HL-60 (cell line): ENCODE measurements around the gene R3HDM1.

Experiments
- DNase-seq, 2 experiments: peaks; one replicate each; pipeline ENCODE4 v3.0.0-alpha.2; 2010 to 2020; ENCODE audit warnings: low read depth in 1 of 2, low spot score in 1 of 2
- H3K27ac ChIP-seq: fragments of 250-450 bp; sonication (Bioruptor Pico); replicated peaks from 2 replicates; pipeline ENCODE4 v1.5.1; 2020; ENCODE audit warnings: mild to moderate bottlenecking, moderate library complexity
- H3K27me3 ChIP-seq: fragments of 250-450 bp; sonication (Bioruptor Pico); 2 replicates; pipeline ENCODE4 v1.5.1; 2021; ENCODE audit warnings: mild to moderate bottlenecking, moderate library complexity; ENCODE audit not compliant: insufficient read depth, poor library complexity, severe bottlenecking
- H3K4me3 ChIP-seq: replicated peaks from 2 replicates; pipeline ENCODE4 v1.5.1; 2011; ENCODE audit warnings: mild to moderate bottlenecking, control low read depth, low read length; ENCODE audit not compliant: insufficient read depth
- GABPA ChIP-seq: IDR thresholded peaks from 2 replicates; pipeline ENCODE4 v1.6.1; 2012; ENCODE audit warnings: low read depth
- POLR2AphosphoS5 ChIP-seq: IDR thresholded peaks from 2 replicates; pipeline ENCODE4 v1.6.1; 2012; ENCODE audit warnings: low read depth
- SPI1 ChIP-seq: IDR thresholded peaks from 2 replicates; pipeline ENCODE4 v1.6.1; 2012; ENCODE audit warnings: low read depth, mild to moderate bottlenecking, borderline replicate concordance
- long read RNA-seq: library from polyadenylated mRNA; unstranded; transcript quantifications from one replicate; pipeline ENCODE4 v2.0.0, GENCODE V29; 2020
- TF ChIP-seq, protein P1 (sequence below): IDR thresholded peaks from 2 replicates; pipeline ENCODE4 v1.6.1; 2012; ENCODE audit warnings: low read depth; ENCODE audit not compliant: insufficient replicate concordance
- TF ChIP-seq, protein P2 (sequence below): IDR thresholded peaks from one replicate; pipeline ENCODE4 v1.5.1; 2011; ENCODE audit warnings: low read length, control low read depth, inconsistent platforms; ENCODE audit not compliant: insufficient read depth

Gene R3HDM1
- long read RNA-seq, full-length matches to known transcripts = 1 of 22 reads
- long read RNA-seq, partial matches to known transcripts = 12 of 22 reads
- long read RNA-seq, other reads (novel, unspliced or antisense) = 9 of 22 reads

DNA sequence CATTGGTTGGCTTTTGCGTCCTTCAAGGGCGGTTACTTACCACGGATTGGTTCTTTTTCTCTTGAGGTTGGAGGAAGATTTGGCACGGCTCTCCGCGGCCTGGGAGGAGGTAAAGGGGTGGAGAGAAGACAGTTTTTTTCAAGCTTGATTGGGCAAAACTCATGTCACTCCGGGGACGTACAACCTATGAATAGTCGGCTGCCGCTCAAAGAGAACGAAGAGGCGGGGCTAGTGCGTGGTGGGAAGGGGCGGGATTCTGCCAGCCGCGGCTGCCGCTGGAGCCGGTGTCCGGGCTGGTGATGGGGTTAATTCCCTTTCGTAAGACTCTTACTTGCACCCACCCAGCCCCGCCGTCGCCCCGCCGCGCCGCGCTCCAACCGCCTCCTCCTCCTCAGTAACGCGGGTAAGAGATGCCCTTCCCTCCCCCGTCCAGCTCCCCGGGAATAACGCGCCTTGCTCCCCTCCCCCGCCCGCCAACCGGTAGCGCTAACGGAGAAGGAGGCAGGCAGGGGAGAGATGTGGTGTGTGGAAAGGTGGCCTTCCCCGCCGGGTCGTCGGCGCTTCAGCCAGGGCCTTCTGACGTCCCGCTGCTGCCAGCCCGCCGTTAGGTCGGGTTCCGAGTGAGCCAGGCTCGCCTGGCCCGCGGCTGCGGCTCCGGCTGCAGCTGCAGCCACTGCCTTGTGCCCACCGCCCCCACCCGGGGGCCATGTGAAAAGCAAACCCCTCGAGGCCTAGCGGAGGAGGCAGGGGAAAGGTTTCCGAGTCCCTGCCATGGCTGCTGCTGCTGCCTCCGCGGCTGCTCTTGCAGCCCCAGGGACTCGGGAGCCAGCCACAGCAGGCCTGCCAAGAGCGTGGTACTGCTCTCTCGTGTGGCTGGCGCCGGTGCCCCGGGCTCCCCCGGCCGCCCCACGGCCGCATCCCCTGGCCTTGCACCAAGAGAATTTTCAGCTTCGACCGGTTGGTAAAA is at the start of gene R3HDM1:
Gene R3HDM1, plus strand, starts transcription at position 254 of the 967 bp plus-strand sequence. CDS start 73,362 bp downstream, outside the sequence.
- Histone ChIP-seq H3K4me3 (peak within 1 kb of the TSS; percentile 67), H3K27ac (peak within 1 kb of the TSS; percentile 98), H3K27me3 (no peaks in the 10 kb centered on the region)
- TF ChIP-seq, protein P1, sequence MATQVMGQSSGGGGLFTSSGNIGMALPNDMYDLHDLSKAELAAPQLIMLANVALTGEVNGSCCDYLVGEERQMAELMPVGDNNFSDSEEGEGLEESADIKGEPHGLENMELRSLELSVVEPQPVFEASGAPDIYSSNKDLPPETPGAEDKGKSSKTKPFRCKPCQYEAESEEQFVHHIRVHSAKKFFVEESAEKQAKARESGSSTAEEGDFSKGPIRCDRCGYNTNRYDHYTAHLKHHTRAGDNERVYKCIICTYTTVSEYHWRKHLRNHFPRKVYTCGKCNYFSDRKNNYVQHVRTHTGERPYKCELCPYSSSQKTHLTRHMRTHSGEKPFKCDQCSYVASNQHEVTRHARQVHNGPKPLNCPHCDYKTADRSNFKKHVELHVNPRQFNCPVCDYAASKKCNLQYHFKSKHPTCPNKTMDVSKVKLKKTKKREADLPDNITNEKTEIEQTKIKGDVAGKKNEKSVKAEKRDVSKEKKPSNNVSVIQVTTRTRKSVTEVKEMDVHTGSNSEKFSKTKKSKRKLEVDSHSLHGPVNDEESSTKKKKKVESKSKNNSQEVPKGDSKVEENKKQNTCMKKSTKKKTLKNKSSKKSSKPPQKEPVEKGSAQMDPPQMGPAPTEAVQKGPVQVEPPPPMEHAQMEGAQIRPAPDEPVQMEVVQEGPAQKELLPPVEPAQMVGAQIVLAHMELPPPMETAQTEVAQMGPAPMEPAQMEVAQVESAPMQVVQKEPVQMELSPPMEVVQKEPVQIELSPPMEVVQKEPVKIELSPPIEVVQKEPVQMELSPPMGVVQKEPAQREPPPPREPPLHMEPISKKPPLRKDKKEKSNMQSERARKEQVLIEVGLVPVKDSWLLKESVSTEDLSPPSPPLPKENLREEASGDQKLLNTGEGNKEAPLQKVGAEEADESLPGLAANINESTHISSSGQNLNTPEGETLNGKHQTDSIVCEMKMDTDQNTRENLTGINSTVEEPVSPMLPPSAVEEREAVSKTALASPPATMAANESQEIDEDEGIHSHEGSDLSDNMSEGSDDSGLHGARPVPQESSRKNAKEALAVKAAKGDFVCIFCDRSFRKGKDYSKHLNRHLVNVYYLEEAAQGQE = no peak
- TF ChIP-seq, protein P2, sequence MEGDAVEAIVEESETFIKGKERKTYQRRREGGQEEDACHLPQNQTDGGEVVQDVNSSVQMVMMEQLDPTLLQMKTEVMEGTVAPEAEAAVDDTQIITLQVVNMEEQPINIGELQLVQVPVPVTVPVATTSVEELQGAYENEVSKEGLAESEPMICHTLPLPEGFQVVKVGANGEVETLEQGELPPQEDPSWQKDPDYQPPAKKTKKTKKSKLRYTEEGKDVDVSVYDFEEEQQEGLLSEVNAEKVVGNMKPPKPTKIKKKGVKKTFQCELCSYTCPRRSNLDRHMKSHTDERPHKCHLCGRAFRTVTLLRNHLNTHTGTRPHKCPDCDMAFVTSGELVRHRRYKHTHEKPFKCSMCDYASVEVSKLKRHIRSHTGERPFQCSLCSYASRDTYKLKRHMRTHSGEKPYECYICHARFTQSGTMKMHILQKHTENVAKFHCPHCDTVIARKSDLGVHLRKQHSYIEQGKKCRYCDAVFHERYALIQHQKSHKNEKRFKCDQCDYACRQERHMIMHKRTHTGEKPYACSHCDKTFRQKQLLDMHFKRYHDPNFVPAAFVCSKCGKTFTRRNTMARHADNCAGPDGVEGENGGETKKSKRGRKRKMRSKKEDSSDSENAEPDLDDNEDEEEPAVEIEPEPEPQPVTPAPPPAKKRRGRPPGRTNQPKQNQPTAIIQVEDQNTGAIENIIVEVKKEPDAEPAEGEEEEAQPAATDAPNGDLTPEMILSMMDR = no peak
- TF ChIP-seq GABPA (no peak), SPI1 (no peak), POLR2AphosphoS5 (peak; percentile 64)
- peak; percentile 99 for DNase-seq

DNA sequence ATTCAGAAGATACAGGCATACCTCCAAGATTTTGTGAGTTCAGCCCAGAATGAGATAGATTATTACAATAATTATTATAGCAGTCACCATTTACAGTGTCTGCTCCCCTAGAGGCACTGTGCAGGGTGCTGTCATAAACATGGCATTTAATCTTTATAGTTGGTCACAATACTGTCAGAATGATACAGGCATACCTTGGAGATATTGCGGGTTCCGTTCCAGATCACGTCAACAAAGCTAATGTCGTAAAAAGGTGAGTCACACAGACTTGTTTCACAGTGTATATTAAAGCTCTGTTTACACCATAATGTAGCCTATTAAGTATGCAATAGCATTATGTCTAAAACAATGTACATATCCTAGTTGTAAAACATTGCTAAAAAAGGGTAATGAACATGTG is 45.8 kb upstream of the R3HDM1 start:
- no peak for DNase-seq
- H3K4me3 ChIP-seq = no peak overlapping the region
- no peak overlapping the region for H3K27ac ChIP-seq
- TF ChIP-seq, protein P2 = no peak
- TF ChIP-seq GABPA (no peak), SPI1 (no peak), POLR2AphosphoS5 (no peak)
- no peaks in the 10 kb centered on the region for H3K27me3 ChIP-seq

DNA sequence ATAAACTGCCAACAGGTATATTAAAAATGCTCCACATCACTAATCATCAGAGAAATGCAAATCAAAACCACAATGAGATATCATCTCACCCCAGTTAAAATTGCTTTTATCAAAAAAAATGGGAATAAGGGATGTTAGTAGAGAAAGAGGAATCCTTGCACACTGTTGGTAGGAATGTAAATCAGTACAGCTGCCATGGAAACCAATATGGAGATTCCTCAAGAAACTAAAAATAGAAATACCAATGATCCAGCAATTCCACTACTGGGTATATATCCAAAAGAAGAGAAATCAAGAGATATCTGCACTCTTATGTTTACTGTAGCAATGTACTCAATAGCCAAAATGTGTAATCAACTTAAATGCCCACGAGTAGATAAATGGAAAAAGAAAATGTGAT is 40.9 kb upstream of the R3HDM1 start:
- DNase-seq = no peak

More for the DNA sequence above, 40.9 kb upstream of the R3HDM1 start:
- TF ChIP-seq, protein P2 = no peak
- TF ChIP-seq GABPA (no peak), POLR2AphosphoS5 (no peak), SPI1 (no peak)
- TF ChIP-seq, protein P1 = no peak
- no peak overlapping the region for H3K4me3 ChIP-seq
- H3K27me3 ChIP-seq = no peaks in the 10 kb centered on the region
- no peak overlapping the region for H3K27ac ChIP-seq
